GM21515 (cell line): Measurements from ENCODE around the gene ANXA6.

Experiments
- ATAC-seq: cut with Tn5 transposase; IDR thresholded peaks from one replicate; pipeline ENCODE4 v1.9.1; 2021; ENCODE audit not compliant: unreplicated experiment

ANXA6 gene

DNA sequence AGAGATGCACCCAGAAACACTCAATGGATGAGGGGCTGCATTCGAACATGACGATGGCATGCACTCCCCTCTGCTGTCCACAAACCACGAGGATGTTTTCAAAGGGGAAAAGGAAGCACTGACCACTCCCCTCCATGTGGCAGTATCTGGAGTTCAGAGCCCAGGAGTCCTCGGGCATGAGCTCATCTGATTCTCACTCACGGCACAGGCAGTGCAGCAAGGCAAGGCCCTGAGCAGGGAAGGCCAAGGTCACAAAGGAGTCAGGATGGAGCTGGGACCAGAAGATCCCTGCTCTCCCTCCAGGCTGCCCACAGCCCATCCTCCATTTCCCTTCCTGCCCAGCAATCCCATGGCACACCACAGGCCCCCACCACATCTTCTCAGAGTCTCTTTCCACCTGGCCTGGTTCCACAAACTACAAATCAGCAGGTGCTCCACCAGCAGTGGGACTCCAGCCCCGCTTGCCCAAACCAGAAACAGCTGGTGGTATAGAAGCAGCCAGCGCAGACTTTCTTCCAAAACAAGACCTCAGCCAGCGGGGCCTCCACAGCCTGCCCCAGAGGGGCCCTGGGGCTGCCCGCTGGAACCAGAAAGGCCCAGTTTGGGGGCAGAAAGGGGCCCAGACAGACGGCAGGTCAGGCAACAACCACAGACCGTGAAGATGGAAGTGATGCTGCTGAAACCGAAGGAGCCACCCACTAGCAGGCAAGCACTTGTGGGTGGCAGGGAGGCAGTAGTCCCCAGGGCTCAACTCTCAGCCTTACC is 89.0 kb downstream of the ANXA6 start:
- peak; percentile 43 for ATAC-seq

DNA sequence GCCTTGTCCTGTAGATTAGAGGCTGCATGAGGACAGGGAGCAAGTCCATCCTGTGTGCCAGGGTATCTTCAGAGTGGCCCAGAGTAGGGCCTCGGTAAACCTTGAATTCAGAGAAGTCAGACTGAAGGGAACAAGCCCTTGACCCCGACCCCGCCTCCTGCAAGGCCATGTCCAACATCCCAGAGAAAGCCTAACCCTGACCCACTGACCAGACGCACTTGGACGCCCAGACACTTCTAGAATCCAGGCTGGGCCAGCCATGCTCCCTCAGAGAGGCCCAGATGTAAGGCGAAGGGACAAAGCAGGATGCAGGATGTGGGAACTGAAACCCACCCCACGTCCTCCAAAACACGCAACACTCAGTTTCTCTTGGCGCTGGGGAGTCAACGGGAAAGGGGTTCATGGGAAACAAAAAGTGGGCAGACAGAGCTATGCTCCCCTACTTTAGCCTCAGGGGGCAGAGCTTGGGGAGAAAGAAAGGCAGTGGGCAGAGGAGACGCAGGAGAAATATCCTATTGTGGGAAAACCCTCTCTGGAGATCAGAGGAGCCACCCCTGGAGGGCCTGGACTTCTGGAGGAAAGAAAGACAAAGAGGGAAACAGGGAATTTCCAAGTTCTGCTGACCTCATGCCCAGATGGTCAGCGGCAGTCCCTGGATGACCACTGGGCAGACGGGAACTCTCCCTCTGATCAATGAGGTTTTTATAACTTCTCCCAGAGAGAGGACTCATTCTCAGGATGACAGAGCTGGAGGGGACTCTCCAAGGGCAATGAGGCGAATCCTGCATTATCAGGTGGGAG is 89.7 kb downstream of the ANXA6 start:
- no peak for ATAC-seq

DNA sequence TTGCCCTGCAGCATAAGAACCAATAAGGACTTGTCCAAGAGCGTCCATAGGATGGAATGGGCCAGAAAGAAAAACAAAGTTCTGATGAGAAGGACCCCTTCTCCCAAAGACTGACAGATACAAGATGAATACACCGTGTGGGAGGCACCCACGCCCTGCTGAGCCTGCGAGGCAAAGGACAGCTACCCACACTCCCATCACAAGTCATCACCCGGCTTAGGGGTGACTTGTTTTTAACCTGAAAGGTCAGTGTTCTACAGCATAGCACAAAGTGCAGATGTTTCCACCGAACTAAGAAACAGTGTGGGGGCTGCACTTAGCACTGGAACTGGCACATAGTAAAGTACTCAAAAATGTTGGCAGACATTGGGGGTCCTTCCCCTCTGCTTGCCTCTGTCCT is 90.7 kb downstream of the ANXA6 start:
- ATAC-seq: no peak

DNA sequence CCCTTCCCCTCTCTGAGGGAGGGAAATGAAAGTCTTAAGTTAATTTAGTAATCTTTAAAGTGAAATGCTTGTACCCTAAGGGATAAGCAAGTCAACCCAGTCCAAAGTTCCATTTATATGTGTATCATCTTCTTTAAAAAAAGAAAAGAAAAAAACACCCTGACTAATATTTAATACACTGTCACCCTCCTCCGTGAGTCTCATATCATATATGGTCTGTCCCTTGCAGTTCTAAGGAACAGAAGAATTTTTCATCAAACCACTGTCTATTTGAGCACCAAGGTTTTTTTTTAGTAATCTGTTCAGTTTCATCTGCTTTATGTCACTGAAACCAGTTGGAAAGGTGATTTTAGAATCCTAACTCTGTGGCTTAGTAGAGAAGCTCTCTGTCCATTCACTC is 92.0 kb downstream of the ANXA6 start:
- ATAC-seq: no peak

DNA sequence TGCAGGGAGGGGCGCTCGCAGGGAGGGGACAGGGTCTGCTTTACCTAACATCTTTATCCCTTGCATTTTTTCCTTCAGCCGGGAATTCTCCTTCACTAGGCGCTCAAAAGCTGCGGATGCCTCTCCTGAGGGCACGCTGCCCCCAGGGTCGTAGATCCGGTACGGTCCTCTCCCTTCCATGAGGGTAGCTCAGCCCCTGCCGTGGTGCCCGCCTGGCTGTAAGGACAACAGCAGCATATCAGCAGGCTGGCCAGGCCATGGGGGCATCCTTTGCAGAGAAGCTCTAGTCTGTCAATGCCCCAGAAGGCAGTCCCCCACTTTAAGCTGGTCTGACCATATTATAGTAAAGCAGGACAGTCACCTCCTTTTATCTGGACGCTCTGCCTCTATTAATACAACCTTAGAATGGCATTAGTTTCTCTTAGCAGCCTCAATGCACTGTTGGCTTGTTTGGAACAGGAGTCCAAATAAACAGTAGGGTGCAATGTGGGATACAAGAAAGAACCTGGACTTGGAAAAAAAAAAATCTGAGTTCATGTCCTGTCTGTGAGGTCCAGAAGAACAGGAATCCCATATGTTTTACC is 92.6 kb downstream of the ANXA6 start:
- no peak for ATAC-seq

DNA sequence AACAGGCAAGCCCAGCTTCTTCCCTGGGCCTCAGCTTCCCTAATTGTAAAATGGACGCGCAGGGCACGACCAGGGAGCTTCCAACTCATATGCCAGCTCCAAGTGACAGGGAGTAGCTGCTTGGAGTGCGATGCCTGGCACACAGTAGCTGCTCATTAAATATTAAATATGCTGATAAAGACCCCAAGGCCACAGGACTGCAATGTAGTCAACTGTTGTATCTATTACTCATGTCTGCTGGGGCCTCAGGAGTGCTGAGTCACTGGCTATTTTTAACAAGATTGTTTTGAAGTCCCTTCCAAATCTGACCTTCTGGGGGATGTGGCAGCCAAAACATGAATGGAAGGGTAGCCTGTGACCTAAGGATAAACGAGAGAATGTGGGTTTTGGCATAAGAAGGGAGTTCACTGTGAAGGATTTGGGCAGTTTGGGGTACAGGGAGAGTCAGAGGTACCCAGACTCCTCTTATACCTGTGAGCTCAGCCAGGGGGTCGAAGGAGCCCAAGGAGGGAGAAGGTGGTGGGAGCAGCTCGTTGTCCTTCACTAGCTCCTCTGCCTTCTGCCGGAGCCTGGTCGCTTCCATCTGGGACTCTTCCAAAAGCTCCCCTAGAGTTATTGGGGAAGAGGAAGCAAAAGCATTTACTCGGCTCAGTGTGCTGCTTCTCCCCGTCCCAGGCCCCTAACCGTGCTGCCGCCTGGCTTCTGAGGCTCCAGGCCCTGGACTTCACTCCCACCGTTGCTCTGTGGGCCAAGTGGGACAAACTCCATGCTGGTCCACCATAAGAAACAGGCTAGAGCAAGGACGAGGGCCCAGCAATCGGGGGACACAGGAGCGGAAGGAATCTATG is 94.2 kb downstream of the ANXA6 start:
- ATAC-seq: no peak

DNA sequence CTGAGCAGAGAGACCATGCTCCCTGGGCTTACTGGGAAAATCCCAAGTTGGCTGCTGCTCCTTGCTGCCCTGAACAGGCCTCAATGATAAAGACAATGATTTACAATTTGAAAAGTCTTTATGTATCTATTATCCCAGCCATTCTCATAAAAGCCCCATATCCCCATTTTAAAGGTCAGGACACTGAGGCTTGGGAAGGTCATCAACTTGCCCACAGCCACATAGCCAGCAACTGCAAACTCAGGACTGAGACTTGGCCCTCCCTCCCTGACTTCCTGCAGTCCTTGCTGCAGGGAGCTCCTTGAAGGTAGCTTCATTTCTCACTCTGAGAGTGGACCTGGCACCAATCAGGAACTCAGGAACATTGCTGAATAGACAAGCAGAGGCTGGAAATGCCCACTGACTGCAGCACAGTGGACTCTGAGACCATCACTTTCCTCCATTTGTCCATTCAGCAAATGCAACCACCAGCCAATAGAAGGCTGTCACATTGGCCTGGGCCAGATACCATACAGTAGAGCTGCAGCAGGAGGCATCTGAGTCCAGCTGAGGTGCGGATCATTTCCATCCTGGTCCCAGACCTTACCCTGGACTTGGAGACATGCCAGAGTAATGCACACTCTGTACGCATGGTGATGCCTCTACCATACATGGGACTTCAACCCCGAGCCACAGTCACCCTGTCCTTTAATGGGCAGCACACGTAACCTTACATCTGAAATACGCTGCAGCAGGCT is 95.0 kb downstream of the ANXA6 start:
- ATAC-seq: no peak

DNA sequence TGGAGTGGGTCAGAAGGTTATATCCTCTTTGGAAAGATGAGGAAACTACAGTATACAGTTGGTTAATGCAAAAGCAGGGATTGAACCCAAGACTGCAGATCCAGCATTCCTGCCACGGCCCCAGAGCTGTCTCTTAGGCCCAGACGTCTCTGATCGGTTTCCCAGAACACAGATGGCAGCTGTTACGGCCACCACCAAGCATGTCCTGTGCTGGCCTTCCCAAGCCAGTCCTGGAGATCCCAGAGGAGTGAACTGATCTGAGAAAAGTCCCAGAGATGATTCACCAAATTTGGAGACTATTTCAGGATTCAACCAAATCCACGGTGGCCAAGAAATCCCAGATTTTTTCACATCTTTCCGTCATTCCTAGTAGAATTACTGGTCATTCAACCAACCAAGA is 96.8 kb downstream of the ANXA6 start:
- no peak for ATAC-seq

DNA sequence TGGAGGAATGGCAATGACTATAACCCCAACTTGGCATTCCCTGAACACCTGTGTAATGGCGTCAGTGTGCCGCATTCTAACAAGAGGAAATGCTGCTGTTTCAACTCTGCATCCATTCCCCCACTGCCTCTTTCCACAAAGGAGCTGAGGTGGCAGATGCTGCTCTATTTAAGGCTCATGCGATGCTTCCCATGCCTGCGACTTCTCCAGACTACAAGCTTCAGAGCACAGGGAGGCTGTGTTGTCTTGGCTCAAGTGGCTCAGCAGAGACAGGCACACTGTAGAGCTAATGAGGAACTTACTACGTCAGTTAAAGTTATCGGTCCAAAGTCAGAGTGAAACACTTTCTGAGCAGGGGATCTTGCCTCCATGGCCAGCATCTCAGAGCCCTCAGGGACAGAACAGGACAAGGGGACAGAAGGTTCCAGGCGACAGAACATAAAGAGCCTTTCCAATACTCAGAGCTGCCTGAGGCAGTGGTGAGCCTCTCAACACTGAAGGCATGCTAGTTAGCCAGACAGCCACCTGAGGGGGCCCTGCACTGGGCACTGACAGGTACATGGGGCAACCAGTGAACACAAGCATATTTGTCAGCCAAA is 98.6 kb downstream of the ANXA6 start:
- no peak for ATAC-seq

DNA sequence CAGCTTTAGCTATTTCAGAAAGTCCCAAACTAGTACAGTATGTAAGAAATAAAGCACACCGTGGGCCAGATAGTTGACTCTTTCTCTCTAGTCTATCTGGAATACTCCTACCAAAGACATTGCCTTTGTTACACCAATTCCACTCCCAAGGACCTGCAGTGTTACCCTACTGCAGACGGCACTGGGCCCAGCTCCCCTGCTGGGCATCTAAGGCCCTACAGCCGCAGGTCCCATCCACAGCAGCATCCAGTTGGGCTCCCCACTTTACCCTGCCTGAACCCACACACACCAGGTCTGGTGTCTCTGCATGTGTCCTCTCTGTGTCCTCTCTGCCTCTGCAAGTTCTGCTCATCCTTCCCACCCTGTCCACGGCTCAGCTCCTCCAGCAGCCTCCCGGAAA is 99.3 kb downstream of the ANXA6 start:
- ATAC-seq: no peak

DNA sequence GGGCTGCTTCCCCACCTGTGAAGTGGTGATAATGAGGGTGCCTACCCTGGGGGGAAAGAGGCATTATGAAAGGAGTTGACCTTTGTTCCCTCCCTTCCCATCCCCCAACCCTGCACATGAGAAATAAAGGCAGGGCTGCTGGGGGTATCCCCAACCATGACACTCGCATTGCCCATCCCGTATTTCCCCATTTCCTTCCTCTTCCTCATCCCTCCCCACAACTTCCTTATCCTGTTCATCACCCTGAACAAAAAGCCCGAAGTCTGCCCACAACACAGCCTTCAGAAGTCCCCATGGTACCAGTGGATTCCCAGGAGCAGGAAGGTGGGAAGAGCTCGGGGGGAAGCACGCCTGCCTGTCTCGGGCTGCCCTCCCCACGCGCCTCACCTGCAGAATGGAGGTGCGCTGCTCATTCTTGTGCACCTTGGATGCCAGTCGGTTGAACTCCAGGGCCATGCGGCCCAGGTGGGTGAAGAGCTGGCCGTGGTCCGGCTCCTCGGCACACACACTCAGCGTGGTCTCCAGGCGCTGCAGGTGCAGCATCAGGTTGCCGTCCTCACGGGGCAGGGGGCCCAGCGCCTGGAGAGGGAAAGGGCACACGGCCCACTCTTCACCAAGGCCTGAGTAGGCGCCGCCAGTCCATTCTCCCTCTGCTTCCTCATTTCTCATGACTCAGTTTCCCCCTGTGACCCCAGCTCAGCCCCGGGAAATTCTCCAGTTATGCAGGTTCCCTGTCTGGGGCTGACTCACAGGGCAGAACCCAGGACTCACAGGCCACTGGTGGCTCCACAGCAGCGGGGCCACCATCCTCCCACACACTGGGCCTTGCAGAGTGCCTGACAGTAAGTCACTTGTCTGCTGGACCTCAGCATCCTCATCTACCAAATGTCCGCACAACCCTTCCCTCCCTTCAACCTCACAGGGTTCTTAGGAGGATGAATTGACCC is 100.9 kb downstream of the ANXA6 start:
- no peak for ATAC-seq

DNA sequence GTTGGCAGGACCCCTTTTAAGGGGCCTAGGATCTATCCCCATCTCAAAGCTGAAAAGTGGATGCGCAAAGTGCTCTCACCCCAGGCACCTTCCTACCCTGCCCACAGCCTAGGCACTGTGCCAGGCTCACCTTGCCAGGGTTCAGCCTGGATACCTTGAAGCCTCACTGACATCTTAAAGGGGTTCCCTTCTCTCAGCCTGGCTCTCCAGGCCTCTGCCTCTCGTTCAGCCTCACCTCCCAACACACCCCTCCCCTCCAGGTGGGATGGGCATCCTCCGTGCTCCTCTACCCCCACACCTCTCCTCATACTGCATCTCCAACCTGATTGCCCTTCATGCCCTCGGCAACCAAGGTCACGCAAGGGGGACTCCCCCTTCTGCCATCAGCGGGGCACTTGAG is 102.2 kb downstream of the ANXA6 start:
- no peak for ATAC-seq

DNA sequence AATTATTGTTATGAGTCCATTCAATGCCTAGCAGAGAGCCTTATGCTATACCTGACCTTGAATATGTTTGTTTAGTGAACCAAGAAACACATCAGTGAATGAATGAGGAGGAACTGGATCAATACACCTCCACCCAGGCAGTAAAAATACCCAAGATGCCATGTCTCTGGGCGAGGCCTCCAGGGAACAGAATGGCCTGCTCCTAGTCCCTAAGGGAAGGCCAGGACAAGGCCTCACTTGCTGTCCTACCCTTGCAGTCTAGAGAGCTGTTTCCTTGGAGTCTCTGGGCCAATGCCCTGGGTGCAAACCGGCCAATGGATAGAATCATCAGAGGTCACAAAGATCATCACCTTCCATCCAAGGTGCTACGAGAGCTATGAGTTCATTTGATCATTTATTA is 102.9 kb downstream of the ANXA6 start:
- no peak for ATAC-seq

DNA sequence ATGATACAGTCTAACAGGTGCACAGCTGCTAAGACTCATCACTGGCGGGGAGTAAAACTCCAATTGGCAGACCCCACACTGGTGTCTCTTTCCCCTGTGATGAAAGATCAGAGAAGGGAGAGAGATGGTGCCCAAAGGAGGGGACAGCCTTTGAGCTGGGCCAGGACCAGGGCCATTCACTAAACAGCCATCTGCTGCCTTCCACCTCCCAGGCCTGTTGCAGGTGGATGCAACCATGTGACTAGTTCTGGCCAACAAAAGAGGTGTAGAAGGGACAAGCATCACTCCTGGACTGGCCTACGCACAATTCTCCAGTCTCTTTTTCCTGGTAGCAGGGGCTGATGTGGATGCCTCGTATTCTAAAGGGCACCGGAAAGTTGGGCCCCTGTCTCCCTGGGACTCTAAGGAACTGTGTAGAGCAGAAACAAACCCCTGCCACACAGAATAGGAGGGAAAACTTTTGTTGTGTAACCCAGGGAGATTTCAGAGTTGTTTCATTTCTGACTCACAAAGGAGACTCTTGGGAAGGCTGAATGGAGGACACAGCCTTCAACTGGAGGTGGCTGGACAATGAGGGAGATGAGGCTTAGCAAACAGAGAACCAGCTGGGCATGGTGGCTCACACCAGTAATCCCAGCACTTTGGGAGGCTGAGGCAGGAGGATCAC is 103.7 kb downstream of the ANXA6 start:
- no peak for ATAC-seq

DNA sequence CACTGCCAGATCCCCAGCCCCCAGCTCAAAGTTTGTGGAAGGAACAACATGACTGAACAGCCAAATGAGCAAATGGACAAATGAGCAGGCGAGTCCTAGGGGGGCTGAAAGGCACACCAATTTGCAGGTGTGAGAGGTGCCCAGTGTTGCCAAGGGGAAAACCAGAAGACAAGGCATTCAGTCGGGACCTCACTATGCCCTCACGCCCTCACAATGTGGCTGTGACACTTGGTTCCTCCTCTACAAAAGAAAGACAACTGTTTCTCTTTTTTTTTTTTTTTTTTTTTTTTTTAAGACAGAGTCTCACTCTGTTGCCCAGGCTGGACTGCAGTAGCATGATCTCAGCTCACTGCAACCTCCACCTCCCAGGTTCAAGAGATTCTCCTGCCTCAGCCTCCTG is 104.7 kb downstream of the ANXA6 start:
- ATAC-seq: no peak

DNA sequence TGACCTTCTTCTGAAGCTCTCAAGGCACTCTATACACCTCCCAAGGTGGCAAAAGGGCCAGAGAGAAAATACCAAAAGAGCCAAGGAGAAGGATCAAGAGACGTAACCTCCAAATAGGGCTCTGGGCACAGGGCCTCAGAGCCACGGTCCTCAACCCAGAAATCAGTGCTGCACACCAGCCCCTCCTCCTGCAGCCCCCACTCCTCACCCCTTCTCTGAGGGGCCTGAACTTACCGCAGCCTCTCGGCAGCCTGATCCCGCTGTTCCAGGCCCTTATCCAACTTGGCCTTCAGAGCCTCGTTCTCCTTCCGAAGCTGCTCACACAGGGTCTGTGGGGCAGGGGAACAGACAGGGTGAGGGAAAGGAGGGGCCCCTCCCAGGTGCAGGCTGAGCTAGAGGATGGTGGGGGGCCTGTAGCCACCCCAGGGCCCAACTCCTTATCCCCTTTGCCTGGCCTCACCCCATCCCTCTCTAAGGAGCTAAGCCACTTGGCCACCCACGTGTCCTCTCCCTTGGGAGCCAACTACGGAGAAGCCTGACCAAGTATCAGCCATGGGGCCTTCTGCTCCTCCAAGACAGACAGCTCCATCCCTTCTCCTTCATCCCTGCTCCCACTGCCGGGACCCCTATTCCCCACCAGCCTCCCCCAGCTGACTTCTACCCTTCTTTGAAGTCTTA is 105.5 kb downstream of the ANXA6 start:
- no peak for ATAC-seq

DNA sequence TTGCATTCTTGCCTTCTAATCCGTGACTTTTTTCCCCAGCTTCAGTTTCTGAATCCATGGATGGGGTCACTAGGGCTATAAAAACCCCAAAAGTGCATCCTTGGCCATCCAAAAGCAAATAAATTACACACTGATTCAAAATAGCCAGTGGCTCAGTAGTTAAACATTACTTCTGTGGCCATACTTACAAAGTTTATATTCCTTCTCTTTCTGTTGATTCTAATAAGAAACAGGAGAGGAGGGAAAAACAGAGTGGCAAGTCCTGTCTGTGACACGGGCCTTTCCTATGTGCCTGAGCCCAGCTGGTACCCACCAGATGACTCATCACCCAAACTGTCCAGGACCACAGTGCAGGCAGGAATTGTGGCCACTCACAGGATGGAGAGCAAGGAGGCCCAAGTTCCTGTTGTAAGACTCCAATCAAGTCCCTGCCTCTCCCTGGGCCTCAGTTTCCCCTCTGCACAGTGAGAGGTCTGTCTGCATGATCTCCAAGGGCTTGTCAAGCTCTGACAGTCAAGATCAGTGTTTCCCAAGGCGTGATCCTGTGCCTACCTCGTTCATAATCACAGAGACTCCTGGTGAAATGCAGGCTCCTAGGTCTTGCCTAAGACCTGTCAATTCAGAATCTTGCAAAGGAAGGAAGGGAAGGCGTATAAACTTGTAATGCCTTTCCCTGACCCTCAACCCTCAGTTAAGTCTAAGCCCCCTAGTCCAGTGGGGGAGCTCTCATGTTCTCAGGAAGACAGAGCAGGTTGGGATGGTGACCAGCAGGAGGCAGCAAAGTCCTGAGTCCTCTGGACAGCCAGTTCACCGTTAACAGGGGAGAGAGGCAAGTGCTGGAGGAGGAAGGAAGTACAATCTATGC is 106.3 kb downstream of the ANXA6 start:
- no peak for ATAC-seq
